NCI-H2081 (cell line): Measurements from ENCODE around the gene TMEM145.
"Not testable (repeated sequence)": the region's sequence is repeated elsewhere in the genome, so short reads cannot be mapped to it uniquely, and the experiment has no call there.

ENCODE experiments used
- DNase-seq, 2 experiments: peaks; one replicate each; lab custom pipeline; 2025; lab: John Stamatoyannopoulos, UW

The TMEM145 gene

GRCh38 chr19:42334697-42335373, 21.7 kb downstream of the TMEM145 start:
- no peak for DNase-seq

DNA sequence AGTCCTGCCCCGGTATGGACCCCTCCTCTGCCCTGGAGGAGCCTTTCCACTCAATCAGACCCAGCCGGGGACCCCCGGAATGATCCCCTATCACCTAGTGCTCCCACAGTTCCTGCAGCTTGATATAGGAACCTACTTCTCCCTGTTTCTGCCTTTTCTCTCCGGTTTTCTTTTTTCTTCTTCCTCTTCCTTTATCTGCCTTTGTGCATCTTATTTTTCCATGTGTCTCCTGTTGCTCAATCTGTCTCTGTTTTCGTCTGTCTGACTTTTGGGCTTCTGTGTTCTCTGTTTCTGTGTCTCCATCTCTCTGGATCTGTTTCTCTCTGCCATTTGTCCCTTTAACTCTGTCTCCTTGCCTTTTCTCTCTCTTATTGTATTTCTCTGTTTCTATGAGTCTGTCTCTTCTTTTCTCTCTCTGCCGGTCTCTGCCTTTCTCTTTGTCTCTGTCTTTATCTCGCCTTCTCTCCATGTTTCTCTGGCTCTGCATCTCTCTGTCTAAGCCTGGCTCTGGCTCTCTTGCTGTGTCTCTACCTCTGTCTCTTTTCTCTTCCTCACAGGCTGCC, 22.3 kb downstream of the TMEM145 start:
- no peak for DNase-seq

DNA sequence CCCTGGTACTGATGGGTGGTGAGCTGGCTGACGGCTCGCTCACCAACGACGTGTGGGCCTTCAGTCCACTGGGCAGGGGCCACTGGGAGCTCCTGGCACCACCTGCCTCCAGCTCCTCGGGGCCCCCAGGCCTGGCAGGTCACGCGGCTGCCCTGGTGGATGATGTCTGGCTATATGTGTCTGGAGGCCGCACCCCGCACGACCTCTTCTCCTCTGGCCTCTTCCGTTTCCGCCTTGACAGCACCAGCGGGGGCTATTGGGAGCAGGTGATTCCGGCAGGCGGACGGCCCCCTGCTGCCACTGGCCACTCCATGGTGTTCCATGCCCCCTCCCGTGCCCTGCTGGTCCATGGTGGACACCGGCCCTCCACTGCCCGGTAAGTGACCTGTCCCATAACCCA, 22.9 kb downstream of the TMEM145 start:
- no peak for DNase-seq

- not testable (repeated sequence) for DNase-seq
Observed at GRCh38 chr19:42339126-42339860, 26.2 kb downstream of the TMEM145 start.

DNA sequence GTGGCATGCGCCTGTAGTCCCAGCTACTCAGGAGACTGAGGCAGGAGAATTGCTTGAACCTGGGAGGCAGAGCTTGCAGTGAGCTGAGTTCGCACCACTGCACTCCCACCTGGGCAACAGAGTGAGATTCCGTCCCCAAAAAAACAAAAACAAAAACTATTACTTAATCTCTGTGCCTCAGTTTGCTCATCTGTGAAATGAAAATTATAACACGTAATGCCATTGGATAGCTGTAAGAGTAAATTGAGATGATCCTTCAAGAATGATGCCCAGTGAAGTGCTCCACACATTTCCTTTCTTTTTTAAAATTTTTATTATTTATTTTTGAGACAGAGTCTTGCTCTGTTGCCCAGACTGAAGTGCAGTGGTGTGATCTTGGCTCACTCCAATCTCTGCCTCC, 26.8 kb downstream of the TMEM145 start:
- not testable (repeated sequence) for DNase-seq

- DNase-seq, result no peak
Observed at GRCh38 chr19:42343344-42344110, 30.4 kb downstream of the TMEM145 start.

GRCh38 chr19:42344336-42344893, 31.3 kb downstream of the TMEM145 start:
- DNase-seq, result no peak

DNA sequence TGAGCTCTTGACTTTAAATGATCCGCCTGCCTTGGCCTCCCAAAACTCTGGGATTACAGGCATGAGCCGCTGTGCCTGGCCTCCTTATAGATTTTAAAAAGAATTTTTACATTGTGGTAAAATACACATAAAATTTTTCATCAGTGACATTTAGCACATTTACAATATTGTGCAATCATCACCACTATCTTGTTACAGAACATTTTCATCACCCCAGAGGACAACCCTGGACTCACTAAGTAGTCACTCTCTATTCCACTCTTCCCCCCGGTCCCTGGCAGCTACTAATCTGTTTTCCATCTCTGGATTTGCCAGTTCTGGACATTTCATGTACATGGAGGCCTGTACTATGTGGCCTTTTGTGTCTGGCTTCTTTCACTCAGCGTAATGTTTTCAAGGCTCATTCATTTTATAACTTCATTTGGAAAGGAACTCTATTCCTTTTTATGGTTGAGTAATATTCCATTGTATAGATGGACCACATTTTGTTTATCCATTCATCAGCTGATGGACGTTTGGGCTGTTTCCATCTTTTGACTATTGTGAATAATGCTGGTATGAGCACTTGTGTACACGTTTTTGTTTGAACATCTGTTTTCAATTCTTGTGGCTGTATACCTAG, 32.2 kb downstream of the TMEM145 start:
- DNase-seq, result no peak

GRCh38 chr19:42348211-42348610, 35.1 kb downstream of the TMEM145 start:
- no peak for DNase-seq

DNA sequence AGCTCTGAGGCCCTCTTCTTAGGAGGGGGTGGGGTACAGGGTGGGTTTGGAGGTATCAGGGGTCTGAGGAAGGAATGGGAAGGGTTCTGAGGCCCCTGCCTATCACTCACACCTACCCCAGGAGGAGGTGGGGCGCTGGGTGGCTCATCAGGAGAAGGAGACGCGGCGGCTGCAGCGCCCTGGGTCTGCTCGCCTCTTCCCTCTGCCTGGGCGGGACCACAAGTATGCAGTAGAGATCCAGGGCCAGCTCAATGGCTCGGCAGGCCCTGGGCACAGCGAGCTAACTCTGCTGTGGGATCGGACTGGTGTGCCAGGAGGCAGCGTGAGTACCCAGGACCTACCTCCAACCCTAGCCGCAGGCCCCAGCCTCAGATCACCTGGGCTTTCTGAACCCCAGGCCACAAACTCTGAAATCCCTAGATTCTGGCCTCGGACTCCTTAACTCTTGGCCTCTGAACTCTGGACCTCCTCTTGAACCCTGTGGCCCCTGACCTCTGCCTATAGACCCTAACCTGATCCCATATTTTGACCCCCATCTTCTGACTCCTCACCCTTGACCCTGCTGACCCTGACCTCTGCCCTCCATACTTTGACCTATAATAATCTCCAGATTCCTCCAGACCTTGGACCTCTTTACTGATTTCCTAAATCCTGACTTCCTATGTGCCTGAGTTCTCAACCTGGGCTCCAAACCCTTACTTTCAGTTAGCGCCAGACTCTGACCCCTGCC, 36.4 kb downstream of the TMEM145 start:
- DNase-seq, result no peak

GRCh38 chr19:42350417-42350816, 37.3 kb downstream of the TMEM145 start:
- DNase-seq, result no peak

DNA sequence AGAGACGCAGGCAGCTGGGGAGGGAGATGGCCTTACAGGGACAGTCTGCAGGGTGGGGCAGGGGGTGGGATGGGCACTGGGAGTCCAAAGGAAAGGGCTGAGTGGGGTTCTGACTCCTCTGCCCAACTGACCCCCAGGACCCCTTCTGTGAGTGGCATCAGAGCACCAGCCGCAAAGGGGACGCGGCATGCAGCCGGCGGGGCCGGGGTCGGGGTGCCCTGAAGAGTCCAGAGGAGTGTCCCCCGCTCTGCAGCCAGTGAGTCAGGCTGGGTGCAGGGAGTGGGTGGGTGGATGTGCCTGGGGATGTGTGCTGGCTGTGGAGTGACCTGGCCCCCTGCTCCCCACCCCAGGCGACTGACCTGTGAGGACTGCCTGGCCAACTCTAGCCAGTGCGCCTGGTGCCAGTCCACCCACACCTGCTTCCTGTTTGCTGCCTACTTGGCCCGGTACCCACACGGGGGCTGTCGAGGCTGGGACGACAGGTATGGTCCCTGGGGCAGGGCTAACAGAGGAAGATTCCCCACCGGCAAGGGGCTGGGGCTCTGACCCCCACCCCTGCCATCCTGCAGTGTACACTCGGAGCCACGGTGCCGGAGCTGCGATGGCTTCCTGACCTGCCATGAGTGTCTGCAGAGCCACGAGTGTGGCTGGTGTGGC, 38.1 kb downstream of the TMEM145 start:
- DNase-seq, result no peak

DNA sequence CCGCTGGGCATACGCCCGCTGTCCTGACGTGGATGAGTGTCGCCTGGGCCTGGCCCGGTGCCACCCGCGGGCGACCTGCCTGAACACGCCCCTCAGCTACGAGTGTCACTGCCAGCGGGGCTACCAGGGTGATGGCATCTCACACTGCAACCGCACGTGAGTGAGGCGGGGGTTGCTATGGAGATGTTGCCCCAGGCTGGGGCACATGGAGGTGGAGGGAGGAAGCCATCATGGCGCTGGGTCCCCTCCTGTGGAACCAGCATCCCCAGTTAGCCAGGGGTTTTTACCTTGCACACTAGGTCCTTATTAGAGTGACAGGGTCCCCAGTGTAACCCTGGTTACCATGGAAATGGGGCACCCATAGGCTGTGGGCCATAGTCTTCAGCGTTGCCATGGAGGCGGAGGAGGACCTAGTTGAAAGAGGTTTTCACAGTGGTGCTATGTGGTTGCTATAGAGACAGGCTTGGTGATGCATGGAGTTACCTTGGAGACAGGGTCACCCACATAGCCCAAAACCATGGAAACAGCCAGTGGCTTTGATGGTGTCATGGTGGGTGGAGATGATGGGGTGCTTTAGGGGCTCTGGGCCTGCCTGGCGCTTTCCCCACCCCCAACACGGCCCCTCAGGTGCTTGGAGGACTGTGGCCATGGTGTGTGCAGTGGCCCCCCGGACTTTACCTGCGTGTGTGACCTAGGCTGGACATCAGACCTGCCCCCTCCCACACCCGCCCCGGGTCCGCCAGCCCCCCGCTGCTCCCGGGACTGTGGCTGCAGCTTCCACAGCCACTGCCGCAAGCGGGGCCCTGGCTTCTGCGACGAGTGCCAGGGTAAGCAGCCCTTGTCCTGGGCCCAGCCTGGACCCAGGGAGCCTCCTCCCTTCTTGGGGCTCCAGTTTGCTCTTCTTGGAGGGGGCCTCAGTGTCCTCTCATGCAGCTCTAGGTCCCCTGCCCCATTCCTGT, 39.5 kb downstream of the TMEM145 start:
- DNase-seq, result peak; percentile 14 to 49

DNA sequence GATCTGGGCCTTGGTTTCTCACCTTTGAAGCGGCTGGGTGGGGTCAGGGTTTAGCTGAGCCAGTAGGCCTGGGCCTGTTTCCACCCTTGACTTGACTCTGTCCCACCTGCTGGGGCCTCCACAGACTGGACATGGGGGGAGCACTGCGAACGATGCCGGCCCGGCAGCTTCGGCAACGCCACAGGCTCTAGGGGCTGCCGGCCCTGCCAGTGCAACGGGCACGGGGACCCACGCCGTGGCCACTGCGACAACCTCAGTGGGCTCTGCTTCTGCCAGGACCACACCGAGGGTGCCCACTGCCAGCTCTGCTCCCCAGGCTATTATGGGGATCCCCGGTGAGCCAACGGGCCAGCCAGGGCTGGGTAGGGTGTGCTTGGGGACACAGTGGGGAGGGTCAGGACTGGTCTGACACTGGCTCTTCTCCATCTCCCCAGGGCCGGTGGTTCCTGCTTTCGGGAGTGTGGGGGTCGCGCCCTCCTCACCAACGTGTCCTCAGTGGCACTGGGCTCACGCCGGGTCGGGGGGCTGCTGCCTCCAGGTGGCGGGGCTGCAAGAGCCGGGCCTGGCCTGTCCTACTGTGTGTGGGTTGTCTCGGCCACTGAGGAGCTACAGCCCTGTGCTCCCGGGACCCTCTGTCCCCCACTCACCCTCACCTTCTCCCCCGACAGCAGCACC, 40.4 kb downstream of the TMEM145 start:
- no peak for DNase-seq

DNA sequence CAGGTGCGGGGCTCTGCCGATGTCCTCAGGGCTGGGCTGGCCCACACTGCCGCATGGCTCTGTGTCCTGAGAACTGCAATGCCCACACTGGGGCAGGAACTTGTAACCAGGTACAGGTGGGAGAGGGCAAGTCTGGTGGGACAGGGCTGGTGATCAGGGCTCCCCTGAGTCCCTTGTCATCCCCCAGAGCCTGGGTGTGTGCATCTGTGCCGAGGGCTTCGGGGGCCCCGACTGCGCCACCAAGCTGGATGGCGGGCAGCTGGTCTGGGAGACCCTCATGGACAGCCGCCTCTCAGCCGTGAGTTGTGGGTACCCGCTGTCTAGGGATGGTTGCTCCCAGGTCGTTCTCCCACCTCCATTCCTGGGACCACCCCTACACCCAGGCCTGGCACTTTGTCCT, 42.8 kb downstream of the TMEM145 start:
- no peak for DNase-seq

- DNase-seq, result no peak
Observed at GRCh38 chr19:42356686-42357085, 43.6 kb downstream of the TMEM145 start.

DNA sequence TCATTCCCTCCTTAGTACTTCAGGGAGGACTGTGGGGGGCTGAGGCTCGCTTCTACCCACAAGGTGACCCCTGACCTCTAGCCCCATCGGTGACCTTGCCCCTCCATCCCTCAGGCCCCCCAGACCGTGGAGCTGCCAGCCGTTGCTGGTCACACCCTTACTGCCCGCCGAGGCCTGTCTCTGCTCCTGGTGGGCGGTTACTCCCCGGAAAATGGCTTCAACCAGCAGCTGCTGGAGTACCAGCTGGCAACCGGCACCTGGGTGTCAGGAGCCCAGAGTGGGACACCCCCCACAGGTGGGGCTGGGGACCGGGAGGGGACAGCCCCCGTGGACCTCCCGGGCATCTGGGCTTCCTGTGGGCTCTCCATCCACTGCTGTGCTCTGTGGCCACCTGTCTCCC, 44.2 kb downstream of the TMEM145 start:
- no peak for DNase-seq

DNA sequence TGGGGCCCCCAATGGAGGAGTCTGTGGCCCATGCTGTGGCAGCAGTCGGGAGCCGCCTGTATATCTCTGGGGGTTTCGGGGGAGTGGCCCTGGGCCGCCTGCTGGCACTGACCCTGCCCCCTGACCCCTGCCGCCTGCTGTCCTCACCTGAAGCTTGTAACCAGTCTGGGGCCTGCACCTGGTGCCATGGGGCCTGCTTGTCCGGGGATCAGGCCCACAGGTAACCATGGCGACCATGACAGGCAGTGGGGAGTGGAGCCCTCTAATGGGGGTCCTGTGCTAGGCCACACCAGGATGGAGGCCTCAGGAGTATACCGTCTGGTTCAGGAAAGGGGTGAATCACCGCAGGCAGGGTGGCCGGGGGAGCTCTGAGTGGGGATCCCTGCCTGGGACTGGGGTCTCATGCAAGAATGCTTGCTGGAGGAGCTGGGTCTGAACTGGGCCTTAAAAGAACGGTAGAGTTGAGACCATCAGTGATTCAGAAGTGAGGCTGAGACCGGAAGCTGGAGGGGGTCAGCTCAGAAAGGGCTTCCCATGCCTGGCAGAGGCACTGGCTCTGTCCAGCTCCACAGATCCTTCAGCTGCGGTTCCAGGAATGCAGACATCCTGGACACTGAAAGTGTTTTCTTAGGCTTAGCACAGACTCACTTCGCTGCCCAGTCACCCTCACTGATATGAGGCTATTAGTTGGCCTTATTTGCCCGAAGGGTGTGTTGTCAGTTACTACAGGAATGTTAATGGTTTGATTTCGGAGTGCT, 47.9 kb downstream of the TMEM145 start:
- DNase-seq, result no peak
